NB4 (cell line): ENCODE measurements around the gene KLHL6.

Experiments
- CTCF ChIP-seq: IDR thresholded peaks from one replicate; pipeline ENCODE4 v1.5.1; 2012; ENCODE audit warnings: low read depth, low read length
- MAX ChIP-seq: IDR thresholded peaks from 2 replicates; pipeline ENCODE4 v1.6.1; 2011; ENCODE audit warnings: low read depth, low read length
- MYC ChIP-seq: IDR thresholded peaks from 2 replicates; pipeline ENCODE4 v1.6.1; 2011; ENCODE audit warnings: low read depth, low read length
- POLR2A ChIP-seq: IDR thresholded peaks from 2 replicates; pipeline ENCODE4 v1.6.1; 2011; ENCODE audit warnings: mild to moderate bottlenecking; ENCODE audit not compliant: insufficient read length; ENCODE audit errors: extremely low read depth

- TF ChIP-seq POLR2A (no peak), CTCF (no peak), MAX (no peak), MYC (no peak)
Observed at GRCh38 chr3:183583331-183584245, 28.1 kb upstream of the KLHL6 start.
